ENCODE measurements around the gene ARL6IP4. TPM values are rescaled to one million over a fixed set of nuclear protein-coding genes. Genes with fewer than 3 reads are reported as not detected.

ARL6IP4 gene
- total RNA-seq, 1 experiment from 2014 or later: 132 TPM

GRCh38 chr12:123021688-123022604, 41.5 kb downstream of the ARL6IP4 start:
- Histone ChIP-seq H3K79me2 (ENCODE audit: insufficient read depth, low read length) (no peaks in the 10 kb centered on the region), H4K8ac (replicated peaks; ENCODE audit: insufficient read length, low read depth, low read length) (no peak overlapping the region), H3K9me3 (ENCODE audit: control insufficient read depth, low read depth, low read length) (no peaks in the 10 kb centered on the region), H4K20me1 (ENCODE audit: control insufficient read depth, insufficient read depth, insufficient read length) (no peaks in the 10 kb centered on the region), H2BK15ac (ENCODE audit: low read depth, low read length) (no peak overlapping the region), H2AFZ (ENCODE audit: low read length) (no peak overlapping the region), H3K4me1 (ENCODE audit: insufficient read depth, low read length) (no peaks in the 10 kb centered on the region), H3K14ac (ENCODE audit: insufficient read depth, low read length) (no peak overlapping the region; the same call in 1 of the 2 replicates), H3K27me3 (ENCODE audit: insufficient read depth, low read length) (no peaks in the 10 kb centered on the region), H3K56ac (ENCODE audit: insufficient read length, low read depth, low read length) (no peak overlapping the region), H3K4me2 (ENCODE audit: insufficient read depth, insufficient read length, low read length) (no peak overlapping the region), H2BK5ac (ENCODE audit: insufficient read length, low read length) (no peak overlapping the region), H2AK5ac (ENCODE audit: insufficient read length, low read length) (no peak overlapping the region), H2BK20ac (ENCODE audit: low read depth, low read length, poor library complexity, severe bottlenecking) (no peak overlapping the region), H3K27ac (ENCODE audit: insufficient read length, low read depth, low read length) (no peak overlapping the region), H4K91ac (ENCODE audit: insufficient read length, low read depth, low read length) (no peak overlapping the region), H3K23me2 (ENCODE audit: insufficient read length, low read depth, low read length, poor library complexity, severe bottlenecking) (no peaks in the 10 kb centered on the region), H3K23ac (ENCODE audit: insufficient read length, low read depth, low read length) (no peak overlapping the region), H4K5ac (ENCODE audit: insufficient read length, low read depth, low read length) (no peak overlapping the region), H3K4ac (ENCODE audit: low read depth, low read length) (no peak overlapping the region), H3K79me1 (ENCODE audit: insufficient read depth, low read depth, low read length, poor library complexity, severe bottlenecking) (no peaks in the 10 kb centered on the region), H2BK12ac (ENCODE audit: insufficient read length, low read depth, low read length) (no peak overlapping the region), H3K18ac (ENCODE audit: insufficient read length, low read depth, low read length) (no peak overlapping the region), H2BK120ac (ENCODE audit: low read depth, low read length, poor library complexity, severe bottlenecking) (no peak overlapping the region), H3T11ph (ENCODE audit: low read length) (no peak overlapping the region), H3K9ac (ENCODE audit: extremely low read depth, insufficient read length, low read length) (no peak overlapping the region)
- whole genome bisulfite sequencing (ENCODE audit: extremely low coverage, insufficient read length, low lambda C conversion rate): no CpG with 5 or more reads among the region's 18 CpGs
- TF ChIP-seq, protein P1, sequence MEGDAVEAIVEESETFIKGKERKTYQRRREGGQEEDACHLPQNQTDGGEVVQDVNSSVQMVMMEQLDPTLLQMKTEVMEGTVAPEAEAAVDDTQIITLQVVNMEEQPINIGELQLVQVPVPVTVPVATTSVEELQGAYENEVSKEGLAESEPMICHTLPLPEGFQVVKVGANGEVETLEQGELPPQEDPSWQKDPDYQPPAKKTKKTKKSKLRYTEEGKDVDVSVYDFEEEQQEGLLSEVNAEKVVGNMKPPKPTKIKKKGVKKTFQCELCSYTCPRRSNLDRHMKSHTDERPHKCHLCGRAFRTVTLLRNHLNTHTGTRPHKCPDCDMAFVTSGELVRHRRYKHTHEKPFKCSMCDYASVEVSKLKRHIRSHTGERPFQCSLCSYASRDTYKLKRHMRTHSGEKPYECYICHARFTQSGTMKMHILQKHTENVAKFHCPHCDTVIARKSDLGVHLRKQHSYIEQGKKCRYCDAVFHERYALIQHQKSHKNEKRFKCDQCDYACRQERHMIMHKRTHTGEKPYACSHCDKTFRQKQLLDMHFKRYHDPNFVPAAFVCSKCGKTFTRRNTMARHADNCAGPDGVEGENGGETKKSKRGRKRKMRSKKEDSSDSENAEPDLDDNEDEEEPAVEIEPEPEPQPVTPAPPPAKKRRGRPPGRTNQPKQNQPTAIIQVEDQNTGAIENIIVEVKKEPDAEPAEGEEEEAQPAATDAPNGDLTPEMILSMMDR (conservative IDR thresholded peaks at IDR 0.05): no peak
- Mint-ChIP-seq H3K36me3 (ENCODE audit: insufficient read depth in 1 of 3, low read depth in 3 of 3) (no peaks in the 10 kb centered on the region; a peak in 1 of 7 replicates), H3K4me3 (no peak overlapping the region), H3K9me3 (no peaks in the 10 kb centered on the region), H3K4me1 (peaks cover 5 to 13% of the 10 kb centered on the region in 2 experiments; a peak in 3 of 4 replicates), H3K27me3 (ENCODE audit: low read depth) (peaks cover 3% of the 10 kb centered on the region), H3K27ac (no peak overlapping the region; a peak in 1 of 7 replicates)
- DNase-seq: no peak
